Measurements from ENCODE around the gene ACOXL.

DNA sequence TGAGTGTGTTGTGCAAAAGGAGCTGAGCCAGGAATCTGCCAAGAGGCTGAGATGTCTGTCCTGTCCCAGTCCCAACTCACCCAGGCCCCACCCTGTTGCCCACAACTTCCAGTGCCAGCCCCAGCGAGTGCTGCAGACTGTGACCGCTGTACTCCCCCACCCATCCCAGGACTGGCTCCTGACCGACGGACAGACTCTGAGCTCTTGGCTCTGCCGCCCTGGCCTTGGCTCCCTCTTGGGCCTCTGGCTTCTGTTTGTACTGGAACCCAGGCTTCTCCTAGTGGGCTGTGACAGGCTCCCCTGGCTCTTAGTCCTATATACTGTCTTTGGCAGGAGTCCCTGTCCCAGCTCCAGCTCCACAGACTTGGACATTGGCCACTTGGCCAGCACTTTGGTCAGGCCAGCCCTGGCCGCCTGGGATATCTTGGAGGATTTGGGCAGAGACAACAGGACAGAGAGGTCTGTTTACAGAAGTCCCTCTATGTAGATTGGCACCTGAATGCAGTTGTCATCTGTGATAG, 41.1 kb downstream of the ACOXL start:
- TF ChIP-seq, protein P1, sequence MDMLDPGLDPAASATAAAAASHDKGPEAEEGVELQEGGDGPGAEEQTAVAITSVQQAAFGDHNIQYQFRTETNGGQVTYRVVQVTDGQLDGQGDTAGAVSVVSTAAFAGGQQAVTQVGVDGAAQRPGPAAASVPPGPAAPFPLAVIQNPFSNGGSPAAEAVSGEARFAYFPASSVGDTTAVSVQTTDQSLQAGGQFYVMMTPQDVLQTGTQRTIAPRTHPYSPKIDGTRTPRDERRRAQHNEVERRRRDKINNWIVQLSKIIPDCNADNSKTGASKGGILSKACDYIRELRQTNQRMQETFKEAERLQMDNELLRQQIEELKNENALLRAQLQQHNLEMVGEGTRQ (IDR thresholded peaks at IDR 0.05; ENCODE audit: borderline replicate concordance, low read depth, low read length), result no peak
- TF ChIP-seq TBL1XR1 (IDR thresholded peaks at IDR 0.05; ENCODE audit: low read depth, low read length) (no peak), CTCF (IDR thresholded peaks at IDR 0.05 in 2 of 3, conservative IDR thresholded peaks at IDR 0.05 in 1 of 3; ENCODE audit: control insufficient read depth in 2 of 3, extremely low read depth in 1 of 3, insufficient read depth in 1 of 3, low read depth in 3 of 3, low read length in 3 of 3) (no peak), NFXL1 (IDR thresholded peaks at IDR 0.05; ENCODE audit: borderline replicate concordance) (no peak), TCF12 (IDR thresholded peaks at IDR 0.05; ENCODE audit: low read depth, low read length) (no peak), CBX3 (IDR thresholded peaks at IDR 0.05; ENCODE audit: borderline replicate concordance, low read depth) (no peak), POLR2A (IDR thresholded peaks at IDR 0.05; ENCODE audit: low read depth, low read length) (no peak), REST (IDR thresholded peaks at IDR 0.05; ENCODE audit: low read depth, low read length) (no peak), ZBED1 (IDR thresholded peaks at IDR 0.05; ENCODE audit: borderline replicate concordance) (no peak), HSF1 (IDR thresholded peaks at IDR 0.05; ENCODE audit: low read depth, low read length) (no peak), SP1 (IDR thresholded peaks at IDR 0.05; ENCODE audit: low read depth, low read length) (no peak), TARDBP (IDR thresholded peaks at IDR 0.05; ENCODE audit: borderline replicate concordance) (no peak)

All from GM12878 (cell line).